ENCODE measurements around the gene TTC17. TPM values are rescaled to one million over a fixed set of nuclear protein-coding genes. Genes with fewer than 3 reads are reported as not detected.

The TTC17 gene
- total RNA-seq, 1 donor from 2014 or later, result 56.7 TPM

DNA sequence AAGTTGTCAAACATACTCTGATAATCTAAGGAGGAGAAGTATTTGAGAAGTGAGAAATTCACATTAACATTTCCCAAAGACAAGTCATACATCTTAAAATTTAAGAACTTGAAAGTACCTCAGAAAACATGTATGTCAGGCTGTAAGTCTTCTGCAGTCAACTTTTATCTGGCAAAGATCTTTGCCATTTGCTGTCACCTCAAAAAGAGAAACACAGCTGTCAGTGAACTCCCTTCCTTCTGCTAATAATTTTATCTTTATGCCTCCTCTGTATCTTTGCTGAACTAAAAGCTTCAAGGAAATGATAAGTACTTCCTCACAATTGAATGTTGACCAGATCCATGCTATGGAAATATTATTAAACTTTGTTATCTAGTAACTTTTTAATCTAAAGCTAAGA is 18.7 kb downstream of the TTC17 start:
- no peaks in the 10 kb centered on the region for H3K9me3 ChIP-seq (ENCODE audit: insufficient read depth, low read depth, low read length)
- H3K27ac ChIP-seq (ENCODE audit: low read depth, low read length), result no peak overlapping the region
- DNase-seq (ENCODE audit: low read depth) (no peak), FAIRE-seq (no peak)
- peaks cover 6% of the 10 kb centered on the region for H3K4me1 Mint-ChIP-seq (ENCODE audit: low read depth, unreplicated experiment)
- no peak overlapping the region for H3K9ac ChIP-seq (ENCODE audit: low read length)
- peaks cover 5% of the 10 kb centered on the region for H3K4me1 ChIP-seq (ENCODE audit: insufficient read depth, low read length)
- no peak overlapping the region for H3K4me3 Mint-ChIP-seq (ENCODE audit: unreplicated experiment)
- H3K4me3 ChIP-seq (ENCODE audit: insufficient read depth, low read depth, low read length), result no peak overlapping the region
- H2AFZ ChIP-seq (ENCODE audit: low read depth, low read length), result no peak overlapping the region
- no peaks in the 10 kb centered on the region for H3K36me3 ChIP-seq (ENCODE audit: insufficient read depth, low read length)
- no peak overlapping the region for H3K27ac Mint-ChIP-seq (ENCODE audit: unreplicated experiment)
- no peaks in the 10 kb centered on the region for H3K27me3 Mint-ChIP-seq (ENCODE audit: low read depth, unreplicated experiment)
- peaks cover 17% of the 10 kb centered on the region for H4K20me1 ChIP-seq (ENCODE audit: insufficient read depth, low read length)
- H3K4me2 ChIP-seq (ENCODE audit: low read length), result no peak overlapping the region
- H3K27me3 ChIP-seq (ENCODE audit: insufficient read depth, low read length), result no peaks in the 10 kb centered on the region
- no peak for TF ChIP-seq EZH2 (IDR thresholded peaks at IDR 0.05; ENCODE audit: insufficient read depth, low read length)
- TF ChIP-seq, protein P1, sequence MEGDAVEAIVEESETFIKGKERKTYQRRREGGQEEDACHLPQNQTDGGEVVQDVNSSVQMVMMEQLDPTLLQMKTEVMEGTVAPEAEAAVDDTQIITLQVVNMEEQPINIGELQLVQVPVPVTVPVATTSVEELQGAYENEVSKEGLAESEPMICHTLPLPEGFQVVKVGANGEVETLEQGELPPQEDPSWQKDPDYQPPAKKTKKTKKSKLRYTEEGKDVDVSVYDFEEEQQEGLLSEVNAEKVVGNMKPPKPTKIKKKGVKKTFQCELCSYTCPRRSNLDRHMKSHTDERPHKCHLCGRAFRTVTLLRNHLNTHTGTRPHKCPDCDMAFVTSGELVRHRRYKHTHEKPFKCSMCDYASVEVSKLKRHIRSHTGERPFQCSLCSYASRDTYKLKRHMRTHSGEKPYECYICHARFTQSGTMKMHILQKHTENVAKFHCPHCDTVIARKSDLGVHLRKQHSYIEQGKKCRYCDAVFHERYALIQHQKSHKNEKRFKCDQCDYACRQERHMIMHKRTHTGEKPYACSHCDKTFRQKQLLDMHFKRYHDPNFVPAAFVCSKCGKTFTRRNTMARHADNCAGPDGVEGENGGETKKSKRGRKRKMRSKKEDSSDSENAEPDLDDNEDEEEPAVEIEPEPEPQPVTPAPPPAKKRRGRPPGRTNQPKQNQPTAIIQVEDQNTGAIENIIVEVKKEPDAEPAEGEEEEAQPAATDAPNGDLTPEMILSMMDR (IDR thresholded peaks at IDR 0.05; ENCODE audit: insufficient read depth, low read depth, low read length), result no peak
- H3K9me3 Mint-ChIP-seq (ENCODE audit: unreplicated experiment), result no peaks in the 10 kb centered on the region
- H3K36me3 Mint-ChIP-seq (ENCODE audit: low read depth, unreplicated experiment), result peaks cover 2% of the 10 kb centered on the region
- peaks cover 56% of the 10 kb centered on the region for H3K79me2 ChIP-seq (ENCODE audit: insufficient read depth, low read length)

DNA sequence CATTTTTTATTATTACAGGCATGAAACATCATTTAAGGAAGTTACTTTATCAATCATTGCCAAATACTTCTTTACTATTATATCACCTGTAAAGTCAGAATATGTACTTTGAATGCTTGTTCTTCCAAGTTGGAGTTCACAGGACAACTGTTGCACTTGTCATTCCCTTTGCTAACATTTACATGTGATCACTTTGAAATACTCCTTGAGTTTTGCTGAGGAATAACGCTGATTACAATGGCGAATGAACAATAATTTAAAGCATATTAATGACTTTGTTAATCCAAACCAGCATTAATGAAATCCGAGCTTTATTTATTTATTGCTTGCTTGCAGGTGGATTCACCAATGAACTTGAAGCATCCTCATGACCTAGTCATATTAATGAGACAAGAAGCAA is 20.2 kb downstream of the TTC17 start:
- Histone ChIP-seq H3K4me2 (ENCODE audit: low read length) (no peak overlapping the region), H2AFZ (ENCODE audit: low read depth, low read length) (no peak overlapping the region), H3K79me2 (ENCODE audit: insufficient read depth, low read length) (peaks cover 47% of the 10 kb centered on the region), H3K9me3 (ENCODE audit: insufficient read depth, low read depth, low read length) (no peaks in the 10 kb centered on the region), H3K4me1 (ENCODE audit: insufficient read depth, low read length) (peaks cover 5% of the 10 kb centered on the region), H3K27me3 (ENCODE audit: insufficient read depth, low read length) (no peaks in the 10 kb centered on the region), H3K27ac (ENCODE audit: low read depth, low read length) (no peak overlapping the region), H4K20me1 (ENCODE audit: insufficient read depth, low read length) (peaks cover 12% of the 10 kb centered on the region), H3K4me3 (ENCODE audit: insufficient read depth, low read depth, low read length) (no peak overlapping the region), H3K36me3 (ENCODE audit: insufficient read depth, low read length) (no peaks in the 10 kb centered on the region), H3K9ac (ENCODE audit: low read length) (no peak overlapping the region)
- peaks cover 6% of the 10 kb centered on the region for H3K4me1 Mint-ChIP-seq (ENCODE audit: low read depth, unreplicated experiment)
- H3K27ac Mint-ChIP-seq (ENCODE audit: unreplicated experiment), result no peak overlapping the region
- TF ChIP-seq, protein P1 (IDR thresholded peaks at IDR 0.05; ENCODE audit: insufficient read depth, low read depth, low read length), result no peak
- TF ChIP-seq EZH2 (IDR thresholded peaks at IDR 0.05; ENCODE audit: insufficient read depth, low read length), result no peak
- no peak for FAIRE-seq
- no peaks in the 10 kb centered on the region for H3K27me3 Mint-ChIP-seq (ENCODE audit: low read depth, unreplicated experiment)
- peaks cover 2% of the 10 kb centered on the region for H3K36me3 Mint-ChIP-seq (ENCODE audit: low read depth, unreplicated experiment)
- no peak overlapping the region for H3K4me3 Mint-ChIP-seq (ENCODE audit: unreplicated experiment)
- no peaks in the 10 kb centered on the region for H3K9me3 Mint-ChIP-seq (ENCODE audit: unreplicated experiment)
- DNase-seq (ENCODE audit: low read depth), result no peak

GRCh38 chr11:43381802-43382201 is 23.1 kb downstream of the TTC17 start:
- H3K36me3 ChIP-seq (ENCODE audit: insufficient read depth, low read length), result no peaks in the 10 kb centered on the region
- H3K4me3 ChIP-seq (ENCODE audit: insufficient read depth, low read depth, low read length), result no peak overlapping the region
- Mint-ChIP-seq H3K27ac (ENCODE audit: unreplicated experiment) (no peak overlapping the region), H3K27me3 (ENCODE audit: low read depth, unreplicated experiment) (no peaks in the 10 kb centered on the region), H3K36me3 (ENCODE audit: low read depth, unreplicated experiment) (no peaks in the 10 kb centered on the region), H3K4me3 (ENCODE audit: unreplicated experiment) (no peak overlapping the region), H3K9me3 (ENCODE audit: unreplicated experiment) (no peaks in the 10 kb centered on the region), H3K4me1 (ENCODE audit: low read depth, unreplicated experiment) (no peaks in the 10 kb centered on the region)
- H4K20me1 ChIP-seq (ENCODE audit: insufficient read depth, low read length), result peaks cover 4% of the 10 kb centered on the region
- H3K9ac ChIP-seq (ENCODE audit: low read length), result no peak overlapping the region
- H3K9me3 ChIP-seq (ENCODE audit: insufficient read depth, low read depth, low read length), result no peaks in the 10 kb centered on the region
- FAIRE-seq (no peak), DNase-seq (ENCODE audit: low read depth) (no peak)
- H3K27me3 ChIP-seq (ENCODE audit: insufficient read depth, low read length), result no peaks in the 10 kb centered on the region
- peaks cover 25% of the 10 kb centered on the region for H3K79me2 ChIP-seq (ENCODE audit: insufficient read depth, low read length)
- H2AFZ ChIP-seq (ENCODE audit: low read depth, low read length), result no peak overlapping the region
- H3K4me2 ChIP-seq (ENCODE audit: low read length), result no peak overlapping the region
- H3K27ac ChIP-seq (ENCODE audit: low read depth, low read length), result no peak overlapping the region
- TF ChIP-seq, protein P1 (IDR thresholded peaks at IDR 0.05; ENCODE audit: insufficient read depth, low read depth, low read length), result no peak
- TF ChIP-seq EZH2 (IDR thresholded peaks at IDR 0.05; ENCODE audit: insufficient read depth, low read length), result no peak
- no peaks in the 10 kb centered on the region for H3K4me1 ChIP-seq (ENCODE audit: insufficient read depth, low read length)

Data from astrocyte (in vitro differentiated cells and primary cell).